Measurements from ENCODE around the gene AJM1. TPM values are rescaled to one million over a fixed set of nuclear protein-coding genes. Genes with fewer than 3 reads are reported as not detected.

AJM1 gene
- polyA plus RNA-seq, 2 of the 4 experiments (the other 2 are of a cell fraction), result 0.76 to 3.0 TPM

DNA sequence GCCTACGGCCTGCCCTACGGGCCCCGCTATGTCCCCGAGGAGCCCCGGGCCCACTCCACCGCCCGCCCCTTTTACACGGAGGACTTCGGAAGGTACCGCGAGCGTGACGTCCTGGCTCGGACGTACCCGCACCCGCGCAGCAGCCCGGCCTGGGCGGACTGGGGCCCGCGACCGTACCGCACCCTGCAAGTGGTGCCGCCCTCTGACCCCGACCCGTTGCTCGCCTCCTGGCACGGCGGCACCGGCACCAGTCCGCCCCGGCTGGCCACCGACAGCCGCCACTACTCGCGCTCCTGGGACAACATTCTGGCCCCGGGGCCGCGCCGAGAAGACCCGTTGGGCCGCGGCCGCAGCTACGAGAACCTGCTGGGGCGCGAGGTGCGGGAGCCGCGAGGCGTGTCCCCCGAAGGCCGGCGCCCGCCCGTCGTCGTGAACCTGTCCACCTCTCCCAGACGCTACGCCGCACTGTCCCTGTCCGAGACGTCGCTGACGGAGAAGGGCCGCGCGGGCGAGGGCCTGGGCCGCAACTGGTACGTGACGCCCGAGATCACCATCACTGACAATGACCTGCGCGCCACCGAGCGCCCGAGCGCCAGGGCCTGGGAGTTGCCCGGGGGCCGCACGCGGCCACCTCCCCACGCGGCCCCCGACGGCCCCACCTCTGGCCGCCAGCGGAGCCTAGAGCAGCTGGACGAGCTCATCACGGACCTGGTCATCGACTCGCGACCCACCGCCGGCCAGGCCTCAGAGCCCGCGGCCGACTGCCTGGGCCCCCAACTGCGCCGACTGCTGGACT is 3.4 kb downstream of the AJM1 start:
- Histone ChIP-seq H3K4me3 (no peak overlapping the region), H3K4me2 (no peak overlapping the region), H3K27ac (no peak overlapping the region), H3K4me1 (peaks cover 37% of the 10 kb centered on the region), H3K9me3 (no peaks in the 10 kb centered on the region)
- ATAC-seq (no peak), DNase-seq (ENCODE audit: low read depth in 1 of 2, low spot score in 1 of 2) (no peak), FAIRE-seq (no peak)
- ChIA-PET POLR2A (no interaction called here), CTCF (interaction anchor here (0.6 to 1.8 kb wide), 2 partner anchors 53 to 1334 kb away, joined by 3 to 5 read pairs; no protein-coding TSS in a partner anchor)
- no peak for TF ChIP-seq MYC (IDR thresholded peaks at IDR 0.05; ENCODE audit: borderline replicate concordance, low read length)
- TF ChIP-seq KDM1A (IDR thresholded peaks at IDR 0.05; ENCODE audit: low read depth), result no peak
- no peak for TF ChIP-seq TFCP2L1 (CRISPR knock-in tag; IDR thresholded peaks at IDR 0.05)
- no peak for TF ChIP-seq SREBF2 (IDR thresholded peaks at IDR 0.05)
- TF ChIP-seq CBX8 (IDR thresholded peaks at IDR 0.05), result no peak
- TF ChIP-seq RNF2 (IDR thresholded peaks at IDR 0.05; ENCODE audit: borderline replicate concordance, low read depth), result no peak
- TF ChIP-seq RAD21 (conservative IDR thresholded peaks at IDR 0.05 in 1 of 2, IDR thresholded peaks at IDR 0.05 in 1 of 2), result no peak
- WGBS (ENCODE audit: missing lambda C conversion rate), result 97% methylated on average over 102 of the region's 102 CpGs

DNA sequence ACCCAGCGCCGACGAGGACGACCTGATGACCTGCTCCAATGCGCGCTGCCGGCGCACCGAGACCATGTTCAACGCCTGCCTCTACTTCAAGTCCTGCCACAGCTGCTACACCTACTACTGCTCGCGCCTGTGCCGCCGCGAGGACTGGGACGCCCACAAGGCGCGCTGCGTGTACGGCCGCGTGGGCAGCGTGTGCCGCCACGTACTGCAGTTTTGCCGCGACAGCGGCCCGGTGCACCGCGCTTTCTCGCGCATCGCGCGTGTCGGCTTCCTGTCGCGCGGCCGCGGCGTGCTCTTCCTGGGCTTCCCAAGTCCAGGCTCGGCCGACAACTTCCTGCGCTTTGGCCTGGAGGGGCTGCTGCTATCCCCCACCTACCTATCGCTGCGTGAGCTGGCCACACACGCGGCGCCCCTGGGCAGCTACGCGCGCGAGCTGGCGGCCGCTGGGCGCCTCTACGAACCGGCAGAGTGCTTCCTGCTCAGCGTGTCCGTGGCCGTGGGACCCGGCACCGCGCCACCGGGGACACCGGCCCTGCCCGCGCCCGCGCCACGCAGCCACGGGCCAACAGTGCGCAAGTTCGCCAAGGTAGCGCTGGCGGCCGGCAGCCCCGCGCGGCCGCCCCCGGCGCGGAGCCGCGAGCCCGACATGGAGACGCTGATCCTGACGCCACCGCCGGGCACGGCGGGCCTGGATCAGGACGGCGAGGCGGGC is 4.3 kb downstream of the AJM1 start:
- Histone ChIP-seq H3K4me2 (no peak overlapping the region), H3K27ac (peak overlapping the region in 1 of 2 experiments; percentile 97; a peak in 1 of 6 replicates), H3K4me3 (no peak overlapping the region), H3K4me1 (peaks cover 36% of the 10 kb centered on the region), H3K9me3 (no peaks in the 10 kb centered on the region)
- DNase-seq (ENCODE audit: low read depth in 1 of 2, low spot score in 1 of 2) (no peak), ATAC-seq (no peak), FAIRE-seq (no peak)
- POLR2A ChIA-PET, result interaction anchor here (1.6 to 1.8 kb wide), 2 partner anchors 40 to 56 kb away, joined by 7 to 11 read pairs; partner anchors contain the start of genes TMEM141 and TRAF2
- 98% methylated on average over 90 of the region's 98 CpGs for WGBS (ENCODE audit: missing lambda C conversion rate)
- CTCF ChIA-PET, result interaction anchor here (0.9 to 2.3 kb wide), 4 partner anchors 8 to 189 kb away, joined by 3 to 7 read pairs (median 5); no protein-coding TSS in a partner anchor
- no peak for TF ChIP-seq CBX8 (IDR thresholded peaks at IDR 0.05)
- TF ChIP-seq, protein P1, sequence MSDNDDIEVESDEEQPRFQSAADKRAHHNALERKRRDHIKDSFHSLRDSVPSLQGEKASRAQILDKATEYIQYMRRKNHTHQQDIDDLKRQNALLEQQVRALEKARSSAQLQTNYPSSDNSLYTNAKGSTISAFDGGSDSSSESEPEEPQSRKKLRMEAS (IDR thresholded peaks at IDR 0.05), result no peak
- no peak for TF ChIP-seq MYC (IDR thresholded peaks at IDR 0.05; ENCODE audit: borderline replicate concordance, low read length)
- TF ChIP-seq CHD4 (IDR thresholded peaks at IDR 0.05; ENCODE audit: borderline replicate concordance), result no peak
- TF ChIP-seq RNF2 (IDR thresholded peaks at IDR 0.05; ENCODE audit: borderline replicate concordance, low read depth), result no peak
- no peak for TF ChIP-seq TP53 (CRISPR knock-in tag; IDR thresholded peaks at IDR 0.05)
- no peak for TF ChIP-seq POLR2AphosphoS2 (conservative IDR thresholded peaks at IDR 0.05; ENCODE audit: low read length)
- no peak for TF ChIP-seq ZFP36 (IDR thresholded peaks at IDR 0.05; ENCODE audit: borderline replicate concordance, partially characterized antibody)
- TF ChIP-seq KDM1A (IDR thresholded peaks at IDR 0.05; ENCODE audit: low read depth), result no peak
- TF ChIP-seq NPAS2 (CRISPR knock-in tag; IDR thresholded peaks at IDR 0.05; ENCODE audit: borderline replicate concordance), result no peak
- no peak for TF ChIP-seq JUNB (IDR thresholded peaks at IDR 0.05)
- no peak for TF ChIP-seq HEYL (CRISPR knock-in tag; IDR thresholded peaks at IDR 0.05)
- no peak for TF ChIP-seq CBX2 (IDR thresholded peaks at IDR 0.05; ENCODE audit: borderline replicate concordance, low read depth)
- TF ChIP-seq BHLHE40 (IDR thresholded peaks at IDR 0.05; ENCODE audit: low read depth, low read length), result no peak
- no peak for TF ChIP-seq HOXB13 (CRISPR knock-in tag; IDR thresholded peaks at IDR 0.05; ENCODE audit: low read depth)
- no peak for TF ChIP-seq CHD2 (IDR thresholded peaks at IDR 0.05; ENCODE audit: low read length, partially characterized antibody)
- TF ChIP-seq, protein P2, sequence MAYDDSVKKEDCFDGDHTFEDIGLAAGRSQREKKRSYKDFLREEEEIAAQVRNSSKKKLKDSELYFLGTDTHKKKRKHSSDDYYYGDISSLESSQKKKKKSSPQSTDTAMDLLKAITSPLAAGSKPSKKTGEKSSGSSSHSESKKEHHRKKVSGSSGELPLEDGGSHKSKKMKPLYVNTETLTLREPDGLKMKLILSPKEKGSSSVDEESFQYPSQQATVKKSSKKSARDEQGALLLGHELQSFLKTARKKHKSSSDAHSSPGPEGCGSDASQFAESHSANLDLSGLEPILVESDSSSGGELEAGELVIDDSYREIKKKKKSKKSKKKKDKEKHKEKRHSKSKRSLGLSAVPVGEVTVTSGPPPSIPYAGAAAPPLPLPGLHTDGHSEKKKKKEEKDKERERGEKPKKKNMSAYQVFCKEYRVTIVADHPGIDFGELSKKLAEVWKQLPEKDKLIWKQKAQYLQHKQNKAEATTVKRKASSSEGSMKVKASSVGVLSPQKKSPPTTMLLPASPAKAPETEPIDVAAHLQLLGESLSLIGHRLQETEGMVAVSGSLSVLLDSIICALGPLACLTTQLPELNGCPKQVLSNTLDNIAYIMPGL (CRISPR knock-in tag; IDR thresholded peaks at IDR 0.05; ENCODE audit: borderline replicate concordance), result no peak
- TF ChIP-seq, protein P3, sequence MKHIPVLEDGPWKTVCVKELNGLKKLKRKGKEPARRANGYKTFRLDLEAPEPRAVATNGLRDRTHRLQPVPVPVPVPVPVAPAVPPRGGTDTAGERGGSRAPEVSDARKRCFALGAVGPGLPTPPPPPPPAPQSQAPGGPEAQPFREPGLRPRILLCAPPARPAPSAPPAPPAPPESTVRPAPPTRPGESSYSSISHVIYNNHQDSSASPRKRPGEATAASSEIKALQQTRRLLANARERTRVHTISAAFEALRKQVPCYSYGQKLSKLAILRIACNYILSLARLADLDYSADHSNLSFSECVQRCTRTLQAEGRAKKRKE (CRISPR knock-in tag; IDR thresholded peaks at IDR 0.05; ENCODE audit: low read depth), result no peak
